H1 (cell line): ENCODE measurements around the gene WDR38. TPM values are rescaled to one million over a fixed set of nuclear protein-coding genes. Genes with fewer than 3 reads are reported as not detected.

ENCODE experiments used
- ATF2 ChIP-seq: IDR thresholded peaks from 2 replicates; pipeline ENCODE4 v1.6.1; 2012; ENCODE audit warnings: low read length, inconsistent platforms
- CHD7 ChIP-seq: fragments of 300-600 bp; sonication (generic); IDR thresholded peaks from 2 replicates; pipeline ENCODE4 v1.7.1; 2012; ENCODE audit warnings: low read length, moderate library complexity, mild to moderate bottlenecking, inconsistent platforms; ENCODE audit not compliant: insufficient replicate concordance
- polyA plus RNA-seq, 7 experiments: library from polyadenylated mRNA; depleted of rRNA in 3 of 7; stranded (reverse) in 5 of 7; unstranded in 2 of 7; fragments of >200 nt in 5 of 7; fragments of 200-250 nt in 2 of 7; gene quantifications; 1 replicate in 5 of 7; 2 replicates in 1 of 7; 4 replicates in 1 of 7; pipeline versions ENCODE4 v1.2.1 to v1.2.3, GENCODE V29; 2011 to 2013; ENCODE audit warnings: missing spikeins in 2 of 7, mixed read lengths in 2 of 7
- total RNA-seq: library from RNA; stranded (reverse); fragmentation: NEBNext Ultra II Directional; extraction: Animal tissue kit (Norgen Biotek cat#: 25700); gene quantifications from 2 replicates; pipeline ENCODE4 v1.2.1, GENCODE V29; 2021

WDR38 gene
- total and polyA plus RNA-seq, 2 of the 8 experiments (the other 6 are each of a cell fraction or from before 2014, with no cell fraction given), result not detected

- TF ChIP-seq CHD7, result no peak
- no peak for TF ChIP-seq ATF2
- TF ChIP-seq, all 59 proteins: peak for 0
These were observed 33.2 kb downstream of the WDR38 start (continued) for GRCh38 chr9:124886461-124886860.
